22Rv1 (cell line): ENCODE results near the gene CRABP1.
A peak's percentile ranks its signal among the peaks of the same experiment; 100 is the strongest.

Experiments
- H3K27ac ChIP-seq: fragments of 450-650 bp; 2 replicates; pipeline ENCODE4 v1.5.1; 2017
- ZFX ChIP-seq: fragments of 450-650 bp; IDR thresholded peaks from 2 replicates; pipeline ENCODE4 v1.6.1; 2017; ENCODE audit warnings: antibody characterized with exemption, borderline replicate concordance
- TF ChIP-seq, protein P1 (sequence below): fragments of 450-650 bp; IDR thresholded peaks from 2 replicates; pipeline ENCODE4 v1.5.1; 2017; ENCODE audit warnings: mild to moderate bottlenecking

The CRABP1 gene

DNA sequence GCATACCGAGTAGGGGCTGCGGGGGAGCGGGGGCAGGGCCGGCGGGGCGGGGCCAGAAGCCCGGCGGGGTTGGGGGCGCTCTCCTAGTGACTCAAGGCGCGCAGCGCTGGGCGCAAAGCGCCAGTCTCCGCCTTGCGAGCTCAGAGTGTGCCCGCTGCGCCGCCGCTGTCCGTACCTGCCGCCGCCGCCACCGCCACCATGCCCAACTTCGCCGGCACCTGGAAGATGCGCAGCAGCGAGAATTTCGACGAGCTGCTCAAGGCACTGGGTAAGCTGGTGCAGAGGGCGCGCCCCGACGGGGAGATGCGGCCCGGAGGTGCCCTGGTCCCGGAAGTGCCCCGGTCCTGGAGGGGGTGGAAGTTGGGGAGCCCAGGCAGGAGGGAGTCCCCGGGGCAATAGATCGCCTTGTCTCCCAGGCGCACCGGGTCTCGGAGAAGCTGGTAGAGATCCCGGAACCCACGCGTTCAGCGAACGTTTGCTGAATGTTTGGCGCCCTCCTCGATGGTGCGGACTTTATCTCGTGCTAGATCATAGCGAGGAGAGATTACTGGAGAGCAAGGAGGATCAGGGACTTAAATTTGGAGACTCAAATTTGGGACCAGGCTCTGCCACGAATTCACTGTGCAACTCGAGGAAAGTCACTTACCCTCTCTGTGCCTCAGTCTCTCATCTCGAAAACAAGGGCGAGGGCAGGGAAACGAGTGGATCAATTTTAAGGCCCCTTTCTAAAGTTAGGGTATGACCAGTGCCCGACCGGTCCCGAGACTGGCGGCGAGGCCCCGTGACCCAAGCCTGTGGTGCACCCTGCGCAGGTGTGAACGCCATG, at the start of gene CRABP1:
CRABP1 (plus strand) TSS at position 123 of the 826 bp plus-strand sequence; CDS start at position 199, 76 bp downstream.
- TF ChIP-seq, protein P1, sequence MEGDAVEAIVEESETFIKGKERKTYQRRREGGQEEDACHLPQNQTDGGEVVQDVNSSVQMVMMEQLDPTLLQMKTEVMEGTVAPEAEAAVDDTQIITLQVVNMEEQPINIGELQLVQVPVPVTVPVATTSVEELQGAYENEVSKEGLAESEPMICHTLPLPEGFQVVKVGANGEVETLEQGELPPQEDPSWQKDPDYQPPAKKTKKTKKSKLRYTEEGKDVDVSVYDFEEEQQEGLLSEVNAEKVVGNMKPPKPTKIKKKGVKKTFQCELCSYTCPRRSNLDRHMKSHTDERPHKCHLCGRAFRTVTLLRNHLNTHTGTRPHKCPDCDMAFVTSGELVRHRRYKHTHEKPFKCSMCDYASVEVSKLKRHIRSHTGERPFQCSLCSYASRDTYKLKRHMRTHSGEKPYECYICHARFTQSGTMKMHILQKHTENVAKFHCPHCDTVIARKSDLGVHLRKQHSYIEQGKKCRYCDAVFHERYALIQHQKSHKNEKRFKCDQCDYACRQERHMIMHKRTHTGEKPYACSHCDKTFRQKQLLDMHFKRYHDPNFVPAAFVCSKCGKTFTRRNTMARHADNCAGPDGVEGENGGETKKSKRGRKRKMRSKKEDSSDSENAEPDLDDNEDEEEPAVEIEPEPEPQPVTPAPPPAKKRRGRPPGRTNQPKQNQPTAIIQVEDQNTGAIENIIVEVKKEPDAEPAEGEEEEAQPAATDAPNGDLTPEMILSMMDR = no peak
- no peak for TF ChIP-seq ZFX
- H3K27ac ChIP-seq = no peak within 1 kb of the TSS

DNA sequence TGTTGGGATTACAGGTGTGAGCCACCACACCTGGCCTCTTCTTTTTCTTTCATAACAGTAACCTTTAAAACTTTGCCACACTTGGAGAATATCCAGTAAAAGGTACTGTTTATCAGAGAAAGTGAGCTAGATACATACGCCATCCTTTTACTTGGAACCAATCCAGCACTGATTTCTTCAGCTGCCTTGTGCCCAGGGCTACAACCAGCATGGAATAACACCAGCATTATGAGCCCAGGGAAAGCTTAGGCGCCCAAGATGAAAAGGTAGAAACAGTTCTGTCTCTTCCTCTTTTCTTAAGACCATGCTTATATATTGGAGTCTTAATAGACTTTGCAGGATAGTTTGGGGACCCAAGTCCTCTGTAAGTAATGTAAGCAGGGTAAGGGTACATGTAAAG, 49.1 kb upstream of the CRABP1 start:
- peak overlapping the region; percentile 93 for H3K27ac ChIP-seq

DNA sequence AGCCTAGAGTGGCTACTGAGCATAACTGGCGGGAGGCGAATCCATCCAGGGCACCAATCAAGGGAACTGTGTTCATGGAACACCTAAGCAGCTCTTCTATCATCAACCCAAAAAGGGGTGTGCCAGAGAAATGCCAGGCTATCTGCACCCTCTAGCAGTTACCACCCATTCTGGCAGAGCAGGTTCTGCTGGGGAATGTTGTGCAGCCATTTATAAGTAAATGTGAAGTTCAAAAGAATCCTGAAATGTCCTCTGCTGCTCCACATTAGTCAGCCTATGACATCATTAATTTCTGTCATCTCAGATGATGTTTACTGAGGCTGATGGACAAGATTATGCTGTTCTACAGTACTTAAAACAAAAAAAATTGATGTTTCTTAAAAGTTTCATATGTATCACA, 48.5 kb upstream of the CRABP1 start:
- TF ChIP-seq, protein P1 = no peak
- TF ChIP-seq ZFX = no peak
- peak overlapping the region; percentile 93 for H3K27ac ChIP-seq

More for the DNA sequence above, 49.1 kb upstream of the CRABP1 start:
- TF ChIP-seq, protein P1 = no peak
- no peak for TF ChIP-seq ZFX

DNA sequence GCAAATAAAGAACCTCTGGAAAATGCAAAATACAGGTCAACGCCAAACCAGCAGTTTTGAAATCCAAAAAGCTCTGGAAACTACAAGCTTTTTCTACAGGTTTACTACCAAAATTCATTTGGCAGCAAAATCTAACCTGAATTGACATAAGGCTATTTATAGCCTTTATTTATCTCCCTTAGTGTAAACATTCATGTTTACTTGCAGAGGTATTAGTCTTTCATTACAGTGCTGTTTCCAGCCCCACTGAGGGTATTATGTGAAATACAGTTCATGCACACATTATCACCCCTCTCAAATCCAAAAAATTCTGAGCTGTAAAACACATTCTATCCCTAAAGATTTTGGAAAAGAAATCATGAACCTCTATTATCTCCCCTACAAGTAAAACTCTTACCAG, 47.9 kb upstream of the CRABP1 start:
- TF ChIP-seq, protein P1 = no peak
- TF ChIP-seq ZFX = no peak
- peak overlapping the region; percentile 93 for H3K27ac ChIP-seq

DNA sequence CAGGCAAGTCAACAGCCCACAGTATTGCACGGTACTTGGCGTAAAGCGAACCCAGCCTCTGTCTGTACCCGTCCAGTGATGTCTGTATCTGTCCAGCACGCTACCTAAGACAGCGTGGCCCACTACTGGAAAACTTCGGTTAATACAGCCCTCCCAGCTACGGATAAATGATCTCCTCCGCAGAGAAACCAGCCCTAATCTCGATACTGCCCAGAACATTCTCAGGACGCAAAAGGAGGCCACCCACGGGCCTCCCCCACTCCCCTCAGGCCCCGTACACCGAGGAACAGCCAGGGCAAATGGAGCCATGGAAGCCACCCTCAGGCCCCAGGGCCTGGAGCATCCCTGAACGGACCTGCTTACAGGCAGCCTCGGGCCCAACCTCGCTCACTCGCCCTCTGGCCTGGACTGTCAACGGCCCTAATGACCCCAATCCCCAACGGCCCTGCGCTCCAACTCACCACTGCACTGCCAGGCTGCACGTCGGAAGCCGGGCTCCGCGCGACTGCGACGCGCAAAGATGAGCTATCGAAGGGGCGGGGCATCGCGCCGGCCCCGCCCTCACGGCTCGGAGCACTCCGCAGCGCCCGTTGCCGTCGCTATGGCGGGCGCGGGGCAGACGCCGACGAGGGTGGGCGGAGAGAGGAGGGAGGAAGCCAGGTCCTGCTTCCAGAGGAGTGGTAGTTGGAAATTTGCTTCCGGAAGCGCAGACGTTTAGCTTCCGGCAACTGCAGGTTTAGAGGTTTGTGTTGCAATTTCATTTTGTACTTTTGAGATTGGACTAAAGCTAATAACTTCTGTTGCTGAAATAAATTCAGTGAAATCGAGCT, 40.8 kb upstream of the CRABP1 start, which contains the start of gene SKIC8:
SKIC8 (minus strand) TSS at position 509 of the 830 bp plus-strand sequence. CDS start 3,923 bp downstream, outside the sequence.
- peak within 1 kb of the TSS; percentile 79 for H3K27ac ChIP-seq
- TF ChIP-seq, protein P1 = peak; percentile 24
- TF ChIP-seq ZFX = no peak

DNA sequence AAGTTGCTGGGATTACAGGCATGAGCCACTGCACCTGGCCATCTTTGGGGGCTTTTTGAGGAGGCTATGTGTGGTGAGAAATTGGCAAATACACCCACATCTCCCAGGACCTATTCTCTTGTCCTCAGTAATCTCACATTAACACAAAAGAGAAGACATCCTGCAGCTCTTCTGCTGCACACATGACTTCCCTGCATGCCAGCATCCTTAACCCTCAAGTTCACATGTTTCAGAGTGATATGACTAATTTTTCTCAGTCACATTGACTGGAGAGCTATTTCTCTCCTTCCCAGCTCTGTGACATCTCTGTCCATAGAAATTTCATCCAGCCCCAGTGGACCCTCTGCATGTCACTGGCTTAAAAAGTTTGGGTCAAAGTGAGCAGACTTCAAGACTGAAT, 38.8 kb upstream of the CRABP1 start:
- no peak overlapping the region for H3K27ac ChIP-seq
- no peak for TF ChIP-seq ZFX
- TF ChIP-seq, protein P1 = no peak
